ENCODE results near the gene PTPRJ. TPM values are rescaled to one million over a fixed set of nuclear protein-coding genes. Genes with fewer than 3 reads are reported as not detected.
"Not testable (repeated sequence)": the region's sequence is repeated elsewhere in the genome, so short reads cannot be mapped to it uniquely, and the experiment has no call there.

Gene PTPRJ
- total RNA-seq, 2 donors from 2014 or later: 33.2 to 83.9 TPM

DNA sequence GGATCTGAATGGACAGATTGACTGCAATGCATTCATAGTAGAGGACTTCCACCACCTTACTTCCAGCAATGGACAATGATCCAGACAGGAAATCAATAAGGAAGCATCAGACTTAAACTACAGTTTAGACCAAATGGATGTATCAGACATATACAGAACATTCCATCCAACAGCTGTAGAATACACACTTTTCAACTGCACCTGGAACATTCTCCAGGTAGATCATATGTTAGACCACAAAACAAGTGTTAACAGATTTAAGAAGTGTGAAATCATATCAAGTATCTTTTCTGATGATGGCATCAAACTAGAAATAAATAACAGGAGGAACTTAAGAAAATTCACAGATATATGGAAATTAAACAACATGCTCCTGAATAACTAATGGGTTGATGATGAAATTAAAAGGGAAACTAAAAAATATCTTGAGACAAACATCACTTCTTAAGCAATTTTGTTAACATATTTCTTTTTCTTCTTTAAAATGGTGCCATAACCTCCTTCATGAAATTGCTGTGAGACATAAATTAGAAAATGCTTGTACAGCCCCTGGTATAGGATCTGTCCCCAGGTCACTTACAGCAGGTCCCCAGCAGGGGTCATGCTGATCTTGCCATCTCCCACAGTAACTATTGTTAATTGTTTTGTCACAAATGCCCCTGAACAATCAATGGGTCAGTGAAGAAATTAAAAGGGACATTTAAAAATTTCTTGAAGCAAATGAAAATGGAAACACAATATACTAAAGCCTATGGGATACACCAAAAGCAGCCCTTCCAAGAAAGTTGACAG is 136.3 kb downstream of the PTPRJ start:
- ATAC-seq: peak; percentile 49
- no peak for DNase-seq
- Mint-ChIP-seq H3K4me1 (peaks cover 2% of the 10 kb centered on the region), H3K36me3 (ENCODE audit: low read depth) (peaks cover 2% of the 10 kb centered on the region), H3K27me3 (no peaks in the 10 kb centered on the region), H3K27ac (peak overlapping the region; percentile 39), H3K4me3 (no peak overlapping the region)
- H3K9me3 ChIP-seq (ENCODE audit: control insufficient read depth, low read length, poor library complexity, severe bottlenecking): peaks cover 5% of the 10 kb centered on the region

DNA sequence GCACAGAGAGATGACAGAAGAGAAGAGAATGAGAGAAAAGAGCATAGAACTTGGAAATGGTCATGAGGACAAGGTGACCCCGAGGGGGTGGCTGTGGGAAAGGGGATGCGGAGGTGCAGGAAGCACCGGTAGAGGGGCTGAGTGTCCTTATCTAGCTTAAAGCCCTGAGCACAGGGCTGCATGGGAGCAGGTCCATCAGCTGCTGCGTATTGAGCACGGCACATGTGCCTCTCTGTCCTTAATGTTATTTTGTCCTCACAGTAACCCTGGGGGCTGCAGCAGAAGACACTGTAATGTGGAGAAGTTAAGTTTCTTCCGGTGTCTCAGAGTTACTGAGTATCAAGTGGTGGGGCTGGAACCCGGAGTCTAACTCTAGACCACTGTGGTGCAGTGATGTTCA is 141.9 kb downstream of the PTPRJ start:
- no peak overlapping the region for H3K4me3 Mint-ChIP-seq
- H3K9me3 ChIP-seq (ENCODE audit: control insufficient read depth, low read length, poor library complexity, severe bottlenecking): no peaks in the 10 kb centered on the region
- H3K27ac Mint-ChIP-seq: peak overlapping the region; percentile 86
- ATAC-seq: no peak
- H3K27me3 Mint-ChIP-seq: no peaks in the 10 kb centered on the region
- DNase-seq: no peak
- peaks cover 4% of the 10 kb centered on the region for H3K4me1 Mint-ChIP-seq
- peaks cover 2% of the 10 kb centered on the region for H3K36me3 Mint-ChIP-seq (ENCODE audit: low read depth)

- H3K36me3 Mint-ChIP-seq (ENCODE audit: low read depth): peaks cover 2% of the 10 kb centered on the region
- peaks cover 4% of the 10 kb centered on the region for H3K4me1 Mint-ChIP-seq
- H3K4me3 Mint-ChIP-seq: no peak overlapping the region
- H3K27me3 Mint-ChIP-seq: no peaks in the 10 kb centered on the region
- no peak for ATAC-seq
- H3K9me3 ChIP-seq (ENCODE audit: control insufficient read depth, low read length, poor library complexity, severe bottlenecking): no peaks in the 10 kb centered on the region
- no peak for DNase-seq
- no peak overlapping the region for H3K27ac Mint-ChIP-seq
Measured at GRCh38 chr11:48122656-48123055, 142.3 kb downstream of the PTPRJ start.

DNA sequence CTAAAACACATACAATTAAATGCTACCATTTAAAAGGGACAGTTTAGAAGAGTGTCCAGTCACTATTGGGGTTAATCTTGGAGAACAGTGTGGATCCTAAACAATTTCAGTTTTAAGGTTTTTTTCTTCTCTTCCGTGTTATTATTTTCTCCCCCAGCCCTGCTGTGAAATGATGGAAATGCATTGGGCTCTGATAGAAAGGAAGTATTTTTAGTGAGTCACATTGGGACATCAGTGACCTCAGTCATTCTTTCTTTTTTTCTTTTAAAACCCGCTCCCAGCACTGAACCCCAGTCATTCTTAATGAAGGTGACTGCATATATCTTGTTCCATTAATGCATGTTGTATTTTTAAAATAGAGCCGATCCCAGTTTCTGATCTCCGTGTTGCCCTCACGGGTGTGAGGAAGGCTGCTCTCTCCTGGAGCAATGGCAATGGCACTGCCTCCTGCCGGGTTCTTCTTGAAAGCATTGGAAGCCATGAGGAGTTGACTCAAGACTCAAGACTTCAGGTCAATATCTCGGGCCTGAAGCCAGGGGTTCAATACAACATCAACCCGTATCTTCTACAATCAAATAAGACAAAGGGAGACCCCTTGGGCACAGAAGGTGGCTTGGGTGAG is 143.0 kb downstream of the PTPRJ start:
- no peaks in the 10 kb centered on the region for H3K27me3 Mint-ChIP-seq
- H3K36me3 Mint-ChIP-seq (ENCODE audit: low read depth): peaks cover 7% of the 10 kb centered on the region
- no peaks in the 10 kb centered on the region for H3K9me3 ChIP-seq (ENCODE audit: control insufficient read depth, low read length, poor library complexity, severe bottlenecking)
- peaks cover 4% of the 10 kb centered on the region for H3K4me1 Mint-ChIP-seq
- ATAC-seq: no peak
- no peak overlapping the region for H3K4me3 Mint-ChIP-seq
- no peak for DNase-seq
- H3K27ac Mint-ChIP-seq: no peak overlapping the region

- Mint-ChIP-seq H3K27me3 (no peaks in the 10 kb centered on the region), H3K36me3 (ENCODE audit: low read depth) (peaks cover 9% of the 10 kb centered on the region), H3K4me3 (no peak overlapping the region), H3K27ac (no peak overlapping the region), H3K4me1 (peaks cover 6% of the 10 kb centered on the region)
- no peak for ATAC-seq
- H3K9me3 ChIP-seq (ENCODE audit: control insufficient read depth, low read length, poor library complexity, severe bottlenecking): no peaks in the 10 kb centered on the region
- no peak for DNase-seq
Measured at GRCh38 chr11:48123934-48124755, 143.8 kb downstream of the PTPRJ start.

- Mint-ChIP-seq H3K27me3 (no peaks in the 10 kb centered on the region), H3K4me3 (no peak overlapping the region), H3K4me1 (peaks cover 10% of the 10 kb centered on the region), H3K27ac (no peak overlapping the region), H3K36me3 (ENCODE audit: low read depth) (peaks cover 9% of the 10 kb centered on the region)
- no peak for ATAC-seq
- H3K9me3 ChIP-seq (ENCODE audit: control insufficient read depth, low read length, poor library complexity, severe bottlenecking): no peaks in the 10 kb centered on the region
- DNase-seq: no peak
Measured at GRCh38 chr11:48124880-48125279, 144.5 kb downstream of the PTPRJ start.

DNA sequence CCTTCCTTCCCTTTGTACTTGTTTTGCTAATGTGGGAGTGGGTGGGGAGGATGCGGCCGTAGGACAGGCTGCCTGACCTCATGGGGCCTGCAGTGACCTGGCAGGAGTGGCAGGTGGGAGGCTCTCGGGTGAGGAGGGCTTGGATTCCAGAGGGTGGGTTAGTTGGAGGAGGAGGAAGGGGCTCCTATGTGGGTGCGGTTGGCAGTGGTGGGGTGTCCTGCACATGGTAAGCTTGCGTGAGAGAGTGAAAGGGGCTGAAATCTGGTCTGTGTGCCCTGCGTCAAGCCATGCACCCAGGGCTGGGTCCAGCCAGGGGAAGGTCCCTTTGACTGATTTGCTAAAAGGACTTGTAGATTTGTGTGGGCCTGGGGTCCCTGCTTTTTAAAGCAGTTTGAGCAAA is 145.5 kb downstream of the PTPRJ start:
- peak overlapping the region; percentile 51 for H3K27ac Mint-ChIP-seq
- H3K4me3 Mint-ChIP-seq: no peak overlapping the region
- H3K36me3 Mint-ChIP-seq (ENCODE audit: low read depth): peaks cover 9% of the 10 kb centered on the region
- H3K4me1 Mint-ChIP-seq: peaks cover 10% of the 10 kb centered on the region
- no peak for ATAC-seq
- no peaks in the 10 kb centered on the region for H3K27me3 Mint-ChIP-seq
- H3K9me3 ChIP-seq (ENCODE audit: control insufficient read depth, low read length, poor library complexity, severe bottlenecking): no peaks in the 10 kb centered on the region
- DNase-seq: no peak

- no peak for DNase-seq
Measured at GRCh38 chr11:48127521-48128183, 147.3 kb downstream of the PTPRJ start.

GRCh38 chr11:48129697-48130395 is 149.5 kb downstream of the PTPRJ start:
- H3K4me1 Mint-ChIP-seq: peaks cover 10% of the 10 kb centered on the region
- no peak for DNase-seq
- no peaks in the 10 kb centered on the region for H3K9me3 ChIP-seq (ENCODE audit: control insufficient read depth, low read length, poor library complexity, severe bottlenecking)
- peaks cover 11% of the 10 kb centered on the region for H3K36me3 Mint-ChIP-seq (ENCODE audit: low read depth)
- H3K27me3 Mint-ChIP-seq: no peaks in the 10 kb centered on the region
- H3K4me3 Mint-ChIP-seq: no peak overlapping the region
- ATAC-seq: no peak
- H3K27ac Mint-ChIP-seq: peak overlapping the region; percentile 32

More at GRCh38 chr11:48127521-48128183, 147.3 kb downstream of the PTPRJ start:
- Mint-ChIP-seq H3K4me1 (peaks cover 8% of the 10 kb centered on the region), H3K27me3 (no peaks in the 10 kb centered on the region), H3K36me3 (ENCODE audit: low read depth) (peaks cover 9% of the 10 kb centered on the region), H3K27ac (peak overlapping the region; percentile 32), H3K4me3 (no peak overlapping the region)
- no peaks in the 10 kb centered on the region for H3K9me3 ChIP-seq (ENCODE audit: control insufficient read depth, low read length, poor library complexity, severe bottlenecking)
- no peak for ATAC-seq

GRCh38 chr11:48134221-48134922 is 154.0 kb downstream of the PTPRJ start:
- no peak overlapping the region for H3K27ac Mint-ChIP-seq
- no peaks in the 10 kb centered on the region for H3K9me3 ChIP-seq (ENCODE audit: control insufficient read depth, low read length, poor library complexity, severe bottlenecking)
- no peaks in the 10 kb centered on the region for H3K27me3 Mint-ChIP-seq
- H3K4me3 Mint-ChIP-seq: no peak overlapping the region
- ATAC-seq (no peak), DNase-seq (no peak)
- peaks cover 8% of the 10 kb centered on the region for H3K36me3 Mint-ChIP-seq (ENCODE audit: low read depth)
- peaks cover 9% of the 10 kb centered on the region for H3K4me1 Mint-ChIP-seq

DNA sequence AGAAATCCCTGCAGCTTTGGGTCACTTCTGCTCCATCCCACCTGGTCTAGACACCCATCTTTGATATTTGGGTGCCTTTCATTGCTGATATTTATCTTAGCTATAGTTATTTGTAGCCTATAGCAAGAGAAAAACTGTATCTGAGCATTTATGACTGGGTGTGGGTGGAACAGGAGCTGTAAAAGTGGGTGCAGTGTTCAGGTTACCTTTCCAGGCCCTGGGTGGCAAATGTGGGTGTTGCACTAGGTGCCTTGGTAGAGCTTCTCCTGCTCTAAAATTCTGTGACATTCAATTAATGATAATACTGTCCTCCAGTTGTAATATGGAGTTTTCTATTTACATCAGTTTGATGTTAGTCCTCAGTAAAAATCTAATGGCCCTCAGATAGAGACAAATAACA is 157.9 kb downstream of the PTPRJ start:
- DNase-seq: no peak
- peaks cover 12% of the 10 kb centered on the region for H3K4me1 Mint-ChIP-seq
- ATAC-seq: no peak
- H3K27me3 Mint-ChIP-seq: no peaks in the 10 kb centered on the region
- no peak overlapping the region for H3K4me3 Mint-ChIP-seq
- no peaks in the 10 kb centered on the region for H3K9me3 ChIP-seq (ENCODE audit: control insufficient read depth, low read length, poor library complexity, severe bottlenecking)
- H3K27ac Mint-ChIP-seq: no peak overlapping the region
- H3K36me3 Mint-ChIP-seq (ENCODE audit: low read depth): peaks cover 9% of the 10 kb centered on the region

- Mint-ChIP-seq H3K4me1 (peaks cover 12% of the 10 kb centered on the region), H3K27ac (peak overlapping the region; percentile 88)
- H3K27me3 Mint-ChIP-seq; H3K36me3 Mint-ChIP-seq (ENCODE audit: low read depth); ATAC-seq; DNase-seq; H3K4me3 Mint-ChIP-seq; H3K9me3 ChIP-seq (ENCODE audit: control insufficient read depth, low read length, poor library complexity, severe bottlenecking): not testable (repeated sequence)
Measured at GRCh38 chr11:48139896-48140295, 159.5 kb downstream of the PTPRJ start.
